NCI-H446 treated with DMSO at 0.1 percent for 48 hours (cell line): ENCODE results near the gene LRRC8D.

Source experiments
- DNase-seq: peaks from one replicate; lab custom pipeline; 2025; lab: John Stamatoyannopoulos, UW

The LRRC8D gene

GRCh38 chr1:89833183-89834082 is 12.6 kb downstream of the LRRC8D start:
- DNase-seq = no peak

- no peak for DNase-seq
Observed at GRCh38 chr1:89834083-89834704, 13.4 kb downstream of the LRRC8D start.

DNA sequence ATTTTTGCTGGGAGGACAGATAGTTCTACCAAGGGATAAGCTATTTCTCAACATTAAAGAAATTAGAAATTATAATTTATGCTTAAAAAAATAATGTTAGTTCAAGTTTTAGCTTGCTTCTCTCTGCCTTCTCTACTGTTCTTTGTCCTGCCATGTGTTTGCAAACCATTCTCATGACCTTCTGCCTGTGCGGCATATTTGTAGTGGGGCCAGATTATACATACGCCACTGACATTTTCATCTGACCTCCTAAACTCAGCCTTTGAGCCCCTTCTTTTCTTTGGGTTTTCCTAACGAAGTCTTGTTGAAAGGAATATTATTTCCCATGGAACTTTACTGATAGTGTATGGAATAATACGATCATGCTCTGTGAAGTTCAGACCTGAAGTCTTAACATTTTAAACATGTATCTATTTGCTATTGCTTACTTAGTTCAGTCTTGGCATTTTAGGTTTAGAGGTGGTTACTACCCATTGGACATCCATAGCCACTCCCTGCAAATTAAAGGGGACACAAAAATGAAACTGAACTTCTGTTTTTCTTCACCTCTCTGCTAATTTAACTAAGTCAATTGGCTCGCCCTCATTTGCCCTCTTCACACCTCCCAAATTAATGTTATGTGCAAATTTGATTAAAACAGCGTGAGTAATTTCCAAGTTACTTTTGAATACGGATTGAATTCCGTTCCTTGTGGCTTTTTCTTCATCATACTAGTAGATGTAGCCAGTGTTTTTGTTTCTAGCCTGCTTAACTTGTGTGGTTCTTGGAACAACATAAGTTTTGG is 15.6 kb downstream of the LRRC8D start:
- no peak for DNase-seq

DNA sequence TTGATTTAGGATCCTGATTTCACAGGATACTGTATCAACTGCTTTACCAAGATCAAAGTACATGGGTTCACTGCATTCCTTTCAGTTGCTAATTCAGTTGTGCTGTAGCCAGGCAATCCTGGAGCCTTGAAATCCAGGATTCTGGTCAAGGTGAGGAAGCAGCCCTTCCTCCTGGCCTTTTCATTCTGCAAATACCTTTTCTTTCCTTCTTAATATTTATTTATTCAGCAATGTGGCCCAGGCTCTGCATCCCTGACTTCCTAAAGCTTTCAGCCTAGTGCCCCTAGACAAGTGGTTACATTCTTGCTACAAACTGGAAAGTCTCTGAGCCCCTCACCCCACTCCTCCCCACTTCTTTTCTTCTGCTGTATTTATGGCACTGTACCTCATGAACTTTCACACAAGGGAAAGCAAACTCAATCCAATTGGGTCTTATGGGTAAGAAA is 16.2 kb downstream of the LRRC8D start:
- no peak for DNase-seq

DNA sequence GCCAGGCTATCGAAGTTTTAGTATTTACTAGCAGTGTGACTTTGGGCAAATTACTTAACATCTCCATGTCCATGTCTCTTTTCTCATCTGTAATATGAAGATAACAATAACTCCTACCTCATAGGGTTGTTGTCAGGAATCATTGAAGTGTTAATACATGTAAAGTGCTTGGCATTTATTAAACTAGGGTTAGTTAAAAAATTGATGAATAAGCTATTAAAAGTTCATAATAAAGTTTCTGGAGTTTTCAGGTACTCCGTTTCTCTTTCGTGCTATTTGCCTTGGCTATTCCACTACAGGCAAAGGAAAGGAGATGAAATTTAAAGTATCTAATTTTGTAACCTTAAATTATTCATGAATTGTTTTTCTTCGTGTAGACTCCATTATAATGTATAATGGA is 16.7 kb downstream of the LRRC8D start:
- no peak for DNase-seq

- no peak for DNase-seq
Observed at GRCh38 chr1:89839516-89839915, 18.7 kb downstream of the LRRC8D start.

- DNase-seq = no peak
Observed at GRCh38 chr1:89841507-89841906, 20.7 kb downstream of the LRRC8D start.

GRCh38 chr1:89842567-89843272 is 21.9 kb downstream of the LRRC8D start:
- DNase-seq = no peak

DNA sequence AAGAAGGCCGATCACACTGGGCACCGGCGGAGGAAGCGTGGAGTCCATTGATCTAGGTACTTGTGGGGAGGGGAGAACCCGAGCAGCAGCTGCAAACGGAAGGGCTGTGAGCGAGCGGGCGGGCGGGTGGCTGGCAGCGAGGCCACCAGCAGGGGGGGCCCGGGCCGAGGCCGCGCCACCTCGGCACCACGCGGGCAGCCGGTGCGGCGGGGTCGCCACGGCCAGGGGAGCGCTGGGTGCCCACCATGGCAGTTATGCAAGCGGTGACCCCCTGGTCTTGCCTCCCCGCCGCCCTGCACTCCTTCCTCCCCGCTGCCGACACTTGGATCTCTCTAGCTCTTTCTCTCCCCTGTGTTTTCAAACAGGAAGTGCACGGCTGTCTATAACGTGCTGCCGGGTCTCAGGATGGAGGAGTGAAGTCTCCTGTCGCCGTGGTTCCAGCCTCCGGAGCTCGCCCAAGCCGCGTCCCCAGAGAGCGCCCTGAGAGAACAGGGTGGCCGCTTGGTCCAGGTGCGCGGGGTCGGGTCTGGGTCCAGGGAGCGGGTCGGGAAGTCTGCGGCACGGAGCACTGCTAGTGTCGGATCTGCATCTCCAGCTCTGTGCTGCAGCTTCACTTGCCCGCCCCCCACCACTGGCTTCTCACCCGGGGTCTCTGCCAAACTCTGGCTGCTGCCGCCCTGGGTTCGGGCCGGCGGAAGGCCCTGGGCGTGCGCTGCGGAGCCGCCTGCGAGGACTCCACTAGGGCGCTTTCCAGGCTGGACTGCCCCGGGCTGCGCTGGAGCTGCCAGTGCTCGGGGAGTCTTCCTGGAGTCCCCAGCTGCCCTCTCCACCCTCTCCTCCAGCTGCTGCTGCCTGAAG is 22.7 kb downstream of the LRRC8D start:
- DNase-seq = no peak

DNA sequence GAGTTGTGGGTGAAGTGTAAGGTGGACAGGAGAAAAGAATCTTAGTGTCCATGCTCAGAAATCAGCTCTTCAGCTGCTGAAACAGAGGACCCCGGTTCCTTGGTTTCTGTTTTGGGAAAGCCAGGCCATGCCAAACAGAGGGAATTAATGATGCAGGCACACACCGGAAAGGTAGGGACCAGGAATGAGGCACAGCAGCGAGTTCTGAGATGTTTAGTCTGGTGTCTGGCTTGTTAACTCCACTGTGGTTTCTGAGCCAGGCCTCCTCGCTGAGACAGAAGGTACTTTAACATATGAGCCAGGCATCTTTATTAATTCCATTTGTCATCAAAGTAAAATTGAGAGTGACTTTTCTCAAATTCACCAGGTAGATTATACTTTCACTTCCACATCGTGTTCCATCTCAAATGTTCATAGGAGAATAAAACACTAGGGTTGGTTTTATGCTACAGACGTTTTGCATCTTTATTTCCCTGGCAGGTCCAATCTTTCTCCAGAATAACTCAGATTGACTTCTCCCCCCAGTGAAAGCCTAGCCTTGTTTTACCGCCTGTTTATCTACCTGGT is 23.5 kb downstream of the LRRC8D start:
- DNase-seq = no peak

- no peak for DNase-seq
Observed at GRCh38 chr1:89844860-89845259, 24.0 kb downstream of the LRRC8D start.

DNA sequence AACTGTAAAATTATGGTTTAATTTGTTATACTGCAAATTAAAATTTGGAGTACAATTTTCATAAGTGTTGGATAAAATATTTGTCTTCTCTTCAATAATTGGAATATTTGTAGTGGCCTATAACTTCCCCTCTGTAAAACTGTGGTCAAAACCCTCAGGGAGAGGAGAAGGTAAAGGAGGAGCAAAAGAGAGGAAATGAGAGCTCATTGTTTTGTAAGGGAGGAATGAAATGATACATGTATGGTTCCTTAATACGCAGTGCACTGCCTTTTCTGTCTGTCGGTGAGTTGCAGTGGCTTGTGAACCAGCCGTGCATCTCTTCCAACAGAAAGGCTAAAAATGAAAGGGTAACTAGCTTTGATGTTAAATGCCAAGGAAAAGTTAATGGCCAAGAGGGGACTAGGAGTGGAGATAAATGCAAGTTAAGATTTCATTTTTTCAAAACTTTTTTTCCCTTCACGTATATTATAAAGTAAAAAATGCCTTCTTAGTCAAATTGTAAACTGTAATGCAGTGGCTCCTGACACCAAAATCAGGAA is 26.4 kb downstream of the LRRC8D start:
- DNase-seq = no peak

DNA sequence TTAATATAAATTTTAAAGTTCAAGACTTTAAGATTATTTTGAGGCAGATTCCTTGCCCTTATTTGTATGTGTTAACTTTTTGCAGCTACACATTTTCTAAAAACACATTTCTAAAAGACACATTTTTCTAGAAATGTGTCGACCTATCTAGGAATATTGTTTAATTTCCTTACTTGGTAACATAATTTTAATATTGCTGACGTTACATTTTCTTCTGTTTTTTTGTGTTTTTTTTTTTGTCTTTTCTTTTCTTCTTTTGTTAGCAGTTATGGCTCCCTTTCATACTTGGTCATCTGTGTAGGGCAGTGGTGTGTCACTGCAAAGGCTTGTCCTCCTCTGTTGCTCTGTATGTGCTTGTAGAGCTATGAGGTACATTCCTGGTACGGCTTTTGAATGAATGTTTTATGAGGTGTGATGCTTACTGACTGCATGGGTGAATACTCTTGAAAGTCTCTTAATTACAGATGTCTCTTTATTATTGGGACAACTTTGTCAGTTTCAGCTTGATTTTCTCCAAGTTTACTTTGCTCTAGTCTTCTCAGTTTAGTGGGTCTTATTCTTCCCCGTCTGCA is 30.1 kb downstream of the LRRC8D start:
- DNase-seq = no peak

DNA sequence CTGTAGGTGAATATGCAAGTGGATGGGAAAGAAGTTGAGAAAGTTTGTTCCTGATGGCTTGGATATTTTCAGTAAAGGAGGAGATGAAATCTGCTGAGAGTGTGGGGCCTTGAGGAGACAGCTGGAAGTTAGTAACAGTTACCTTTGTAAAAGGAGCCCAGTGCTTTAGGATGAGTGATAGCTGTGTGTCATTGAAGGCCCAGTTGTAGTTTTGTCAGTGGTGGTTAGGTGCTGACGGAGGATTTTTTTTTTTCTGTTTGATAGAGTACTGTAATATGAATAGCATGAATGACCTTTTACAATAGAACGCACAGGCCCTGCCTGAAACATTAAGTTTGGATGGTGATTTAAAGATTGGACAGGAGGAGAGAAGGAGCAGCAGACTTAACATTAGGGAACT is 33.3 kb downstream of the LRRC8D start:
- DNase-seq = no peak

DNA sequence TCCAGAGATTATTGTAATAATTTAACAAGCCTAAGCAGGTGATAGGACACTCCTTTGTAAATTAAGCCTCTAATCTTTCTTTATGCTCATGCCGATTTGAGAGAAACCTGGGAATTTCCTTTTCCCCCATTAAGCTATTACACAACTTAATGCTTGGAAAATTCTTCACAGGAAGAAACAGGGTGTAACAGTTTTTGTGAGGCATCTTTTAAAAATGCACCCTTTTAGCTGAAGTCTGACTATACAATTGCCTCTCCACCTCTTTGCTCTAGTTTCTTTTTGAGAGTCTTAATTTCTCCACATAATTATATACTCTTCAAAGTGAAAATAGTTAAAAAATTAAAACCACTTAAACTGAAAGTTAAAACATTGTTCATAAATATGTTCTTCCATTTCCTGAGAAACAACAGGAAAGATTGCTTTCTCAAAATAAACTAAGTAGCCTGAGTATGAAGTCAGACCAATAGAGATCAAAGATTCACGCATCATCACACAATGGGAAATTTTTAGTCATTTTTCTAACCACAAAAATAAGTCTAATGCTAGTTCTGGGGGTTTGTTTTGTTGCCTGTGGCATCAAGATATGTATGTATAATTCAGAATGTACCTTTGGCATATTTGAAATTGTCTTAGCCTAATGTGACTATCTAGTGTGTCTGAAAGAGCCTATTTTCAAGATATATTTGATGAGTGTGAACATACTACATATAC is 34.7 kb downstream of the LRRC8D start:
- DNase-seq = no peak

DNA sequence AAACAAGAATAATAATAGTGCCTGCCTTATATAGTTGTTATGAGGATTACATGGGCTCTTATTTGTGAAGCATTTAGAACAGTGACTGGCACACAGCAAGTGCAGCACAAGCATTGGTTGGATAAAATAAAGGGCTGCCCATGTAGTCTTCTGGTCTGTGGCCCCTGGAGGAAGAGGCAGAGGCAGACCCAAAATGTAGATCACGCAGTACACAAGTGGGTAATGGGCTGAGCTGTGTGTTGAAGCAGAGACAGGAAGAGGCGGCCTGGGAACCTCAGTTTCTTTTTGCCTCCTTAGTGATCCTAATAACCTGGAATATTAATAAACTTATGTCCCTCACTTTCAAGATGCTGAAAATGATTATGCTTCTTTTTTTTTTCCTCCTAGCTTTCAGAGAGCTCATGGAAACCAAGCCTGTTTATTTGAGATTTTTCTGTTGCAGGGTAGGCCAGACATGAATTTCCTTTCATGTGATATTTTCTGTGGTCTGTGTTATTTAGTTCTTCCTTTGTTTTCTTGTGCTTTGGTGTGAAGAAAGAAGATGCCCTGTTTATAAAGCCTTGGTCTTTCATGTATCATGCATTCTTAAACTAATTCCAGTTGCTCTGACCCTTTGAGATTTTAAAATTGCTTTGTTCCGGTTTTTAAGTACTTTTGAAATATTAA is 42.5 kb downstream of the LRRC8D start:
- no peak for DNase-seq

GRCh38 chr1:89865498-89866382 is 44.9 kb downstream of the LRRC8D start:
- DNase-seq = no peak

GRCh38 chr1:89866568-89866967 is 45.7 kb downstream of the LRRC8D start:
- DNase-seq = no peak
